Measurements from ENCODE around the gene KCNIP1.

GRCh38 chr5:170545313-170545712, 41.5 kb downstream of the KCNIP1 start:
- TF ChIP-seq CTCF (conservative IDR thresholded peaks at IDR 0.05; ENCODE audit: low read depth, low read length) (no peak), EZH2 (IDR thresholded peaks at IDR 0.05; ENCODE audit: low read length, unreplicated experiment) (no peak)

Data from PC-3 (cell line).